GM20000 (cell line): ENCODE results near the gene CAMK1D.

ENCODE experiments used
- DNase-seq: peaks from one replicate; pipeline ENCODE4 v3.0.0; 2012; ENCODE audit warnings: low spot score
- CTCF ChIP-seq: IDR thresholded peaks from 2 replicates; pipeline ENCODE4 v1.5.1; 2012; ENCODE audit warnings: mild to moderate bottlenecking, control low read depth; ENCODE audit errors: extremely low read depth, missing control alignments

Gene CAMK1D

GRCh38 chr10:12828736-12829135, 479.4 kb downstream of the CAMK1D start:
- DNase-seq: no peak
- TF ChIP-seq CTCF: no peak

- no peak for TF ChIP-seq CTCF
- no peak for DNase-seq
Observed at GRCh38 chr10:12829831-12830390, 480.6 kb downstream of the CAMK1D start.

- no peak for DNase-seq
- TF ChIP-seq CTCF: no peak
Observed at GRCh38 chr10:12832096-12832495, 482.7 kb downstream of the CAMK1D start.

GRCh38 chr10:12833451-12833850, 484.1 kb downstream of the CAMK1D start:
- no peak for DNase-seq
- no peak for TF ChIP-seq CTCF

- DNase-seq: no peak
- TF ChIP-seq CTCF: no peak
Observed at GRCh38 chr10:12834116-12834665, 484.8 kb downstream of the CAMK1D start.

- no peak for TF ChIP-seq CTCF
- DNase-seq: no peak
Observed at GRCh38 chr10:12834721-12835120, 485.4 kb downstream of the CAMK1D start.

- no peak for DNase-seq
- TF ChIP-seq CTCF: no peak
Observed at GRCh38 chr10:12835709-12836108, 486.4 kb downstream of the CAMK1D start.
